SK-N-SH (cell line): ENCODE measurements around the gene AK3.

Experiments
- MAX ChIP-seq: IDR thresholded peaks from 2 replicates; pipeline ENCODE4 v1.4.0; 2012; ENCODE audit warnings: low read depth
- POLR2AphosphoS5 ChIP-seq: IDR thresholded peaks from 2 replicates; pipeline ENCODE4 v1.6.1; 2012; ENCODE audit warnings: low read depth, low read length

DNA sequence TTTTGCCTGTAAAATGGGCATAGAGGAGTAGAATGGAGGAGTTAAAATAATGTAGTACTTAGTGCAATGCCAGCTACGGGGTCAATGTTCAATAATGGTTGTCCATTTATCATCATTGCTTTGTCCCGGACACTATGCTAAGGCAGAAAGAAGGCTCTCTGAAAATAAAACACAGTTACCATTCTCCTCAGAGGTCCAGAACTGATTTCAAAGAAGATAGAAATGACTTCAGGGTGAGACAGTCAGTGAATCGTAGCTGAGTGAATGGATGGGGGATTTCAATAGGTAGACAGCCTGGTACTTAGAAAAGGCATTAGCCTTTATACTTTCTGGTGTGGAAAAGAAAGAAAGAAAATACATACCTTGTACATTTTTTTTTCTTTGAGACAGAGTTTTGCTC, 1.2 kb upstream of the AK3 start:
- no peak for TF ChIP-seq POLR2AphosphoS5
- no peak for TF ChIP-seq MAX
